Cardiac muscle cell (in vitro differentiated cells and primary cell): ENCODE data around the gene HACD1. TPM values are rescaled to one million over a fixed set of nuclear protein-coding genes. Genes with fewer than 3 reads are reported as not detected.
A peak's percentile ranks its signal among the peaks of the same experiment; 100 is the strongest.
"Not testable (repeated sequence)": the region's sequence is repeated elsewhere in the genome, so short reads cannot be mapped to it uniquely, and the experiment has no call there.

ENCODE experiments used
- DNase-seq, 2 donors: peaks; one replicate each; pipeline versions ENCODE4 v3.0.0 to v3.0.0-alpha.2; 2010 to 2017; ENCODE audit warnings: low read depth in 1 of 2, low spot score in 1 of 2
- H3K27ac ChIP-seq: fragments of 200-600 bp; sonication (generic); 2 replicates; pipeline ENCODE4 v1.5.1; 2016
- H3K27me3 ChIP-seq: fragments of 200-600 bp; sonication (generic); 2 replicates; pipeline ENCODE4 v1.6.0; 2016; ENCODE audit warnings: control low read depth
- H3K36me3 ChIP-seq: fragments of 200-600 bp; sonication (generic); 2 replicates; pipeline ENCODE4 v1.5.1; 2016; ENCODE audit warnings: control low read depth
- H3K4me1 ChIP-seq: fragments of 200-600 bp; sonication (generic); 2 replicates; pipeline ENCODE4 v1.8.1; 2017; ENCODE audit warnings: low read depth, mild to moderate bottlenecking, mixed run types
- H3K4me3 ChIP-seq: fragments of 200-600 bp; sonication (generic); 2 replicates; pipeline ENCODE4 v1.5.1; 2016; ENCODE audit warnings: mild to moderate bottlenecking
- H3K9me3 ChIP-seq: fragments of 200-600 bp; sonication (generic); 2 replicates; pipeline ENCODE4 v1.5.1; 2017; ENCODE audit warnings: low read depth, mild to moderate bottlenecking, control low read depth
- CTCF ChIP-seq: IDR thresholded peaks from 2 replicates; pipeline ENCODE4 v1.5.1; 2012; ENCODE audit warnings: low read depth, mild to moderate bottlenecking, low read length
- polyA plus RNA-seq: library from polyadenylated mRNA; unstranded; fragments of >200 nt; fragmentation: Nextera tagmentation; extraction: Ambion mirVana; gene quantifications from 2 replicates; pipeline ENCODE4 v1.2.1, GENCODE V29; 2016
- total RNA-seq: library from RNA; depleted of rRNA; stranded (reverse); fragments of >200 nt; gene quantifications from 2 replicates; pipeline ENCODE4 v1.2.3, GENCODE V29; 2016

HACD1 gene
- total and polyA plus RNA-seq, 2 experiments from 2014 or later, result 141 to 449 TPM

DNA sequence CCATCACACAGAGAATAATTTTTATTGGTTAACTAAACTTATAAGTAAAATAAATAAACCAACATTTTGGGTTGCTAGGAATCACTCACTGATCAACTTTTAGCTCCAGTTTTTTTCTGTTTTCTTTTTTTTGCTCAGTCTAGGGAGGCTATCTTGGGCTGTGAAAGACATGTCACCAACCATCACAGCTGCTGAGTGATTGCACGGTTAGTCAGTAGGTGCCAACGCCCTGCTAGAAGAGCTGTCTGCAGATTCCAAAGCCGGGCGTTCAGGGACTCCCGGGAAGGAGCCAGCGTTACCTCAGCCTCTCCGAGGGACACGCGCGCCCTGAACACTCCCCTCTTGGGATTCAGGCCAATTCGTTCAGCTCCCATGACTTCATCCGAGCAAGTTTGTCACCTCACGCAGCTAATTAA is 26.2 kb upstream of the HACD1 start:
- no peaks in the 10 kb centered on the region for H3K9me3 ChIP-seq
- TF ChIP-seq CTCF, result no peak
- peak overlapping the region; percentile 100 for H3K27ac ChIP-seq
- no peaks in the 10 kb centered on the region for H3K36me3 ChIP-seq
- H3K27me3 ChIP-seq, result no peaks in the 10 kb centered on the region
- H3K4me1 ChIP-seq, result peaks cover 8% of the 10 kb centered on the region
- DNase-seq, result peak; percentile 71 to 83
- peak overlapping the region; percentile 74 for H3K4me3 ChIP-seq

- H3K36me3 ChIP-seq, result no peaks in the 10 kb centered on the region
- no peaks in the 10 kb centered on the region for H3K27me3 ChIP-seq
- DNase-seq, result no peak
Measured at GRCh38 chr10:17640331-17640816, 23.2 kb upstream of the HACD1 start.

DNA sequence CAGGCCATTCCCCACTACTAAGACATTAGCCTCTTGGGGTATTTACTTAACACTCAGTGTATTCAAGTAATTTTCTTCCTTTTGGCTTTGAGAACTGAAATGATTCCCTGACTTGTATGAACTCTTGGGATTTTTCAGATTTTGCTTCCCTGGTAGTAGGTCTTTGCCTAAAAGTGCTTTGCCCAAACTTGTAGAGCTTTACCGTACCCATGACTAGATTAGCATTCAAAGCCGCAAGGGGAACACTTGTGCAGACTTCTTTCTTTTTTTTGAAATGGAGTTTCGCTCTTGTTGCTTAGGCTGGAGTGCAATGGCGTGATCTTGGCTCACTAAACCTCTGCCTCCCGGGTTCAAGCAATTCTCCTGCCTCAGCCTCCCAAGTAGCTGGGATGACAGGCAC is 20.7 kb upstream of the HACD1 start:
- no peak for DNase-seq
- no peaks in the 10 kb centered on the region for H3K9me3 ChIP-seq
- no peak for TF ChIP-seq CTCF
- H3K36me3 ChIP-seq, result no peaks in the 10 kb centered on the region
- no peaks in the 10 kb centered on the region for H3K27me3 ChIP-seq
- no peak overlapping the region for H3K4me3 ChIP-seq
- no peaks in the 10 kb centered on the region for H3K4me1 ChIP-seq
- H3K27ac ChIP-seq, result no peak overlapping the region

More at GRCh38 chr10:17640331-17640816, 23.2 kb upstream of the HACD1 start:
- no peaks in the 10 kb centered on the region for H3K9me3 ChIP-seq
- H3K4me1 ChIP-seq, result peaks cover 6% of the 10 kb centered on the region
- no peak overlapping the region for H3K4me3 ChIP-seq
- no peak overlapping the region for H3K27ac ChIP-seq
- no peak for TF ChIP-seq CTCF

DNA sequence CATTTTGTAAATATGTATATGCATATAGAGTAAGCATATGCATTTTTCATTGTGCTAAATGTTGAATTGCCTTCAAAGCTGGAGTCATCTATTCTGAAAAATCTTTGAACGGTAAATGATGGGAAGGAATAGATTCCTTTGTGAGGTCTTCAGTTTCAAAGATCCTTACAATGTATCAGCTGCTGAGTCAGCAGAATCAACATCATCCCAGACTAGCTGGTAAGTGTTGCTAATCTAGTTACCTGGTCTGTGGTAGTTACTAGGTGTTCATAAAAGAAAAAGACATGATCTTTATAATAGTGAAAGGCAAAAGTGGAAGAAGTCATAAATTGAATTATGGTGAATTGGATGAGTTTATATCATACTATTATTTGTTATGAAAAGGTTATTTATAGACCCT is 16.2 kb upstream of the HACD1 start:
- no peak overlapping the region for H3K27ac ChIP-seq
- no peaks in the 10 kb centered on the region for H3K36me3 ChIP-seq
- no peaks in the 10 kb centered on the region for H3K27me3 ChIP-seq
- DNase-seq, result no peak
- H3K4me1 ChIP-seq, result no peaks in the 10 kb centered on the region
- no peak for TF ChIP-seq CTCF
- no peaks in the 10 kb centered on the region for H3K9me3 ChIP-seq
- H3K4me3 ChIP-seq, result no peak overlapping the region

DNA sequence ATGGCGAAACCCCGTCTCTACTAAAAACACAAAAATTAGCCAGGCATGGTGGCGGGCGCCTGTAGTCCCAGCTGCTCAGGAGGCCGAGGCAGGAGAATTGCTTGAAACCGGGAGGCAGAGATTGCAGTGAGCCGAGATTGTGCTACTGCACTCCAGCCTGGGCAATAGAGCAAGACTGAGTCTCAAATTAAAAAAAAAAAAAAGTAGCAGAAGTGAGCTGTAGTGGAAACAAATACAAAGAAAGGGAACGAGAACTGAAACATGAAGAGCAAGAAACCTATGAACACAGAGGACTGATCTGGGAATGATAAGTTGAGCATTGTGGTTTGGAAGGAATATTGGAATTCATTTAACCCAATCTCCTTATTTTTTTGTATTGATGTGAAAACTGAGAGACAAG is 15.4 kb upstream of the HACD1 start:
- H3K27me3 ChIP-seq, H3K4me1 ChIP-seq: not testable (repeated sequence)

DNA sequence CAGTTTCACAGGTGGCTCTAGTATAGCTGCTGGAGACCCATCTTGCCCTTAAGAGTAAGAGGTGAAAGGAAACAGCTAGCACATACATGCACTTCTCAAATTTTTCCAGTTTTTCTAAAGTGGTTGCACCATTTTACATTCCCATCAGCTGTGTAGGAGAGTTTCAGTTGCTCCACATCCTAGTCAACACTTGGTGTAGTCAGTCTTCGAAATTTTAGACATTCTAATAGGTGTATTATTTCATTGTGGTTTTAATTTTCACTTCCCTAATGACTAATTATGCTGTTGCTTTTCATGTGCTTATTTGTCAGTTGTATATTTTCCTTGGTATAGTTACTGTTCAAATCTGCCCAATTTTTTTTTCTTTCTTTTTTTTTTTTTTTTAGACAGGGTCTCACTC is 9.5 kb upstream of the HACD1 start:
- H3K27me3 ChIP-seq, result no peaks in the 10 kb centered on the region
- H3K4me1 ChIP-seq, result no peaks in the 10 kb centered on the region
- no peaks in the 10 kb centered on the region for H3K36me3 ChIP-seq
- no peak overlapping the region for H3K4me3 ChIP-seq
- DNase-seq, result no peak
- no peak for TF ChIP-seq CTCF
- no peaks in the 10 kb centered on the region for H3K9me3 ChIP-seq
- H3K27ac ChIP-seq, result no peak overlapping the region

More for the DNA sequence above, 15.4 kb upstream of the HACD1 start:
- not testable (repeated sequence) for H3K4me3 ChIP-seq, DNase-seq, H3K27ac ChIP-seq, H3K36me3 ChIP-seq, H3K9me3 ChIP-seq
